OCI-LY7 (cell line): Measurements from ENCODE around the gene BTC.

ENCODE experiments used
- CTCF ChIP-seq: fragments of 200-600 bp; sonication (generic); conservative IDR thresholded peaks from 2 replicates; pipeline ENCODE4 v1.5.1; 2014; ENCODE audit warnings: mild to moderate bottlenecking, antibody characterized with exemption, low read length, moderate library complexity, mixed read lengths
- EZH2phosphoT487 ChIP-seq: fragments of 200-600 bp; sonication (generic); IDR thresholded peaks from 2 replicates; pipeline ENCODE4 v1.6.1; 2018; ENCODE audit warnings: low read depth, borderline replicate concordance, mild to moderate bottlenecking, mixed run types, antibody characterized with exemption, low read length, moderate library complexity, mixed read lengths

DNA sequence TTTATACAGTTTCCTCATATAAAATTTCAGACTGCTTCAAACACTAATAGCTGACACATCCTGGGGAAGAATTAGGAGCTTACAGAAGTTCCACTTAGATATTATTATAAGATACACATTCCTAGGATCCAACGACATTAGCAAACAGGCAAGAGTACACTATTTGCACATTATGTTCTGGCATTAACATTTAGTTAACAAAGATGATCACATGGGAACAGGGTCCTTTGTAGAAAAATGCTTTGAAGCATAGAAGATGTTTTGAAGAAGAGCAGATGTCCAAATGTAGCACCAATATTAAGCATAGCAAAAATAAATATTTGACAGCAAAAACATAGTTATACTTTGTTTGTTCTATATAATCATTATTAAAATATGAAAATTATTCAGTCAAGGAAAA is 52.1 kb downstream of the BTC start:
- TF ChIP-seq CTCF (no peak), EZH2phosphoT487 (no peak)
